CD1c-positive myeloid dendritic cell (primary cell): ENCODE data around the gene ATP7B.
"Not testable (repeated sequence)": the region's sequence is repeated elsewhere in the genome, so short reads cannot be mapped to it uniquely, and the experiment has no call there.

Experiments
- DNase-seq: peaks from one replicate; pipeline ENCODE4 v3.0.0-alpha.2; 2016; ENCODE audit errors: extremely low spot score

The ATP7B gene

DNA sequence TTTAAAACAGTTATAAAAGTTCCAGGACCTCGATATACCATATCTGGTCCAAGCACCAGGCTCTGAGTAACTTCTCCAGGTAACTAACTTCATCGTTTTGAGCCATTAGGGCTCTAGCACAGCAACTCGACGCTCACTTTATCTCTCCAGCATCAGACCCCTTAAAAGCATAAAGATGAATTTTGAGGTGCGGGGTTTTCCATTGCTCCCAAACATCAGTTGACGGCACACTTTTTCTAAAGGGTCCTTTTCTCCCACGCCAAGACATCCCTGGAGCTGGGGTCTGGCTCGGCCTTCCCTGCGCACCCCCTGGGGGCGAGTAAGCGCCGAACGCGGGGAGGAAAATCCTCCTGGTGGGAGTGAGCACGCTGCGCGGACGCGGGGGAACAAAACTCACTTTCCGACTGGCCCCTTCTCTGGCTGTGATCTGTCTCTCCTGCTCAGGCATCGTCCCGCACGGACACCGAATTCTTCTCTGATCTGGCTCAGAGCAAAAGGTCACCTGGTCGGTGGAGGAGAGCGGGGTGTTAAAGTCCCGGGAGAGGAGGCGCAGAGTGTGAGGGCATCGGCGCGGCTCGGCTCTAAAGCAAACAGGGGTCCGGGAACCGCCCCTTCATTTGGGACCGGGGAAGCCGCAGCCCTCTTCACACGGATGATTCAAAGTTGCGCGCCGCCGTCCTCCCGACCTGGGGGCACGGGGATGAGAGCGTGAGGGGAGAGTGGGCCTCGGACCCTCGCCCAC is at the start of gene ATP7B:
Gene ATP7B, minus strand, starts transcription at position 561 of the 742 bp plus-strand sequence. Its CDS starts 113 bp downstream, at position 448.
- DNase-seq: peak; percentile 8

- DNase-seq: no peak
Observed at GRCh38 chr13:52053460-52053859, 42.2 kb upstream of the ATP7B start.

GRCh38 chr13:52051400-52051799 is 40.1 kb upstream of the ATP7B start:
- no peak for DNase-seq

GRCh38 chr13:52048516-52048915 is 37.3 kb upstream of the ATP7B start:
- no peak for DNase-seq

DNA sequence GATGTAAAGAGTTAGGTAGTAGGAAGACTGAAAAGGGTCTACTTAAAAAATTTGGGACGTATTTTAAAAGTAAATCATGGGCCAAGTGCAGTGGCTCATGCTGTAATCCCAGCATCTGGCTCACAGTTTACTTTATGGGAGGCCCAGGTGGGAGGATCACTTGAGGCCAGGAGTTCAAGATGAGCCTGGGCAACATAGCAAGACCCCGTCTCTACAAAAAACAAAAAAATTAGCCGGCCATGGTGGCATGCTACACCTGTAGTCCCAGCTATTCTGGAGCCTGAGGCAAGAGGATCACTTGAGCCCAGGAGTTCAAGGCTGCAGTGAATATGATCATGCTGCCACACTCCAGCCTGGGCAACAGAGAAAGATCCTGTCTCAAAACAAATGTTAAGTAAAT is 36.2 kb upstream of the ATP7B start:
- no peak for DNase-seq

DNA sequence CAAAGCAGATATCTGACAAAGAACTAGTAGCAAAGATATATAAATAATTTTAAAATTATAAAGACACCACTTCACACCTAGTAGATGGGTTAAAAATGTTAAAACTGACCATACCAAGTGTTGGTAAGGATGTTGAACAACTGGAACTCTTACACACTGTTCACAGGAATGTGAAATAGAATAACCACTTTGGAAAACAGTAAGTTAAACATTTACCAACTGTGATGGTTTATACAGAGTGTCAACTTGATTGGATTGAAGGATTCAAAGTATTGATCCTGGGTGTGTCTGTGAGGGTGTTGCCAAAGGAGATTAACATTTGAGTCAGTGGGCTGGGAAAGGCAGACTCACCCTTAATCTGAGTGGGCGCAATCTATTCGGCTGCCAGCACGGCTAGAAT is 32.4 kb upstream of the ATP7B start:
- DNase-seq: no peak

- no peak for DNase-seq
Observed at GRCh38 chr13:52036037-52036436, 24.8 kb upstream of the ATP7B start.

DNA sequence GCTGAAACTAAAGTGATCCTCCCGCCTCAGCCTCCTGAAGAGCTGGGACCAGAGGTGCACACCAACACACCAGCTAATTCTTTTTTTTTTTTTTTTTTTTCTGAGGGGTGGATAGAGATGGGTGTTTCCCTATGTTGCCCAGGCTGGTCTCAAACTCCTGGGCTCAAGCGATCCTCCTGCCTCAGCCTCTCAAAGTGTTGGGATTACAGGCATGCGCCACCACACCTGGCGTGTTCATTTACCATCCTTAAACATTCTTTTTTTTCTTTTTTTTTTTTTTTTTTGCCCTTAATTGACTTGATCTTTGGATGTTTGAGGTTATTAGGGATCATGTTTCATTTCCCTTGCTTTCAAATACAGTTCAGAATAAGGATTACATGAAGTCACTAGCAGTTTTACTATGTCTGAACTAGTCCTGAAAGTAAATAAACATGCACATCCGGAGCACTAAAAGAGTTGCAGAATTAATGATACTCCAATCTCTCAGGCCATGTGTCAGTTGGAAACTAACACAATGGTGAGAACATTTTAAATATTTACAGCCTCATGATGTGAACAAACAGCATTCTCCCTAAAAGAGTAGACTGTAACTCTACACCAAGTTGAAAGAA is 23.5 kb upstream of the ATP7B start:
- no peak for DNase-seq

- DNase-seq: no peak
Observed at GRCh38 chr13:52033039-52033438, 21.8 kb upstream of the ATP7B start.

GRCh38 chr13:52030401-52030800 is 19.2 kb upstream of the ATP7B start:
- not testable (repeated sequence) for DNase-seq

DNA sequence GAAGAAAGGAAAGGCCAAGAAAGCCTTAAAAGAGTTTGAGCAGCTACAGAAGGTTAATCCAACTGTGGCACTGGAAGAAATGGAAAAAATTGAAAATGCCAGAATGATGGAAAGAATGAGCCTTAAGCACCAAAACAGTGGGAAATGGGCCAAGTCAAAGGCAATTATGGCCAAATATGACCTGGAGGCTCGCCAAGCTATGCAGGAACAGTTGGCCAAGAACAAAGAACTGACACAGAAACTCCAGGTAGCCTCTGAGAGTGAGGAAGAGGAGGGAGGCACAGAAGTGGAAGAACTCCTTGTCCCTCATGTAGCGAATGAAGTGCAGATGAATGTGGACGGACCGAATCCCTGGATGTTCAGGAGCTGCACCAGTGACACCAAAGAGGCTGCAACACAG is 18.3 kb upstream of the ATP7B start:
- no peak for DNase-seq

- no peak for DNase-seq
Observed at GRCh38 chr13:52027832-52028231, 16.6 kb upstream of the ATP7B start.

DNA sequence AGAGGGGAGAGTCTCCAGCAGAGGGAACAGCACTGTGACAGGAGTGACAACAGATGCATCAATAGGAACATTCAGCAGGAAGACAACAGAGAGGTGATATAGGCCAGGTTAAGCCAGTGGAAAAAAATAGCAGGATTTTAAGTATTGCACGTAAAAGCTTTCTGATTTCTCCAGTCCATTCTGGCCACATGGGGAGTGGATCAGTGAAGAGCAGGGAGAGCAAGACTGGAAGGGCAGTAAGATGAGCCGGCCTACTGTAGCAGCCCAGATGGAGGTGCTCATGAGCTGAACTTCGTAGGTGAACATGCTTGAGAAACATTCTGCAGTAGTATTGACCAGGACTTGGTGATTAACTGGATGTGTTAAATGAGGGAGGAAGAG is 15.0 kb upstream of the ATP7B start:
- DNase-seq: no peak

GRCh38 chr13:52025475-52026245 is 14.4 kb upstream of the ATP7B start:
- no peak for DNase-seq

DNA sequence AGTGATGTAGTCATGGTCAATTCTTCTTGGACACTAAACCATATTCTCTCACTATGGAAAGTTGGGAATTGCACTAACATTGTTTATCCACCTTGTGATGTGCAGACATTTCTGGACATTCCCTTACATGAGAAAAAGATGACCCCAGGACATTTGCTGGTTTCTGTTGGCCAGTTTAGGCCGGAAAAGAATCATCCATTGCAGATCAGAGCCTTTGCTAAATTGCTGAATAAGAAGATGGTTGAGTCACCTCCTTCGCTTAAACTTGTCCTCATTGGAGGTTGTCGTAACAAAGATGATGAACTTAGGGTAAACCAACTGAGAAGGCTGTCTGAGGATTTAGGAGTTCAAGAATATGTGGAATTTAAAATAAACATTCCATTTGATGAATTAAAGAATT is 13.2 kb upstream of the ATP7B start, which contains the start of gene UTP14C:
Gene UTP14C, plus strand, starts transcription at position 211 of the 400 bp plus-strand sequence. CDS start 4,114 bp downstream, outside the sequence.
- no peak for DNase-seq

DNA sequence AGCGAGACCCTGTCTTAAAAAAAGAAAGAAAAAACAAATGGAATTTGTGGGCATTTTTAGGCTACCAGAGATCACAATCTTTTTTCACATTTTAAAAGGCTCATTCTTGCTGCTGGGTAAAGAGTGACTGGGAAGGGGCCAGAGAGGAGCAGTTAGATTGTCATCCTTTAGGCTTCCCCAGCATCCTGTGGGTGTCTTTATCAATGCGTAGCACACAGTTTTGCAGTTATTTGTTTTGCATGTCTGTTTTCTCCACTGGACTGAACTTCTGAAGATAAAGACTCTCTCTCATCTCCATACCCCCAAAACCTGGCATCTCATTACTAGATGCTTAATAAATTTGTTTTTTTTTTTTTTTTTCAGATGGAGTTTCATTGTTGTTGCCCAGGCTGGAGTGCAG is 11.1 kb upstream of the ATP7B start:
- no peak for DNase-seq

GRCh38 chr13:52020191-52020590 is 8.9 kb upstream of the ATP7B start:
- DNase-seq: no peak

DNA sequence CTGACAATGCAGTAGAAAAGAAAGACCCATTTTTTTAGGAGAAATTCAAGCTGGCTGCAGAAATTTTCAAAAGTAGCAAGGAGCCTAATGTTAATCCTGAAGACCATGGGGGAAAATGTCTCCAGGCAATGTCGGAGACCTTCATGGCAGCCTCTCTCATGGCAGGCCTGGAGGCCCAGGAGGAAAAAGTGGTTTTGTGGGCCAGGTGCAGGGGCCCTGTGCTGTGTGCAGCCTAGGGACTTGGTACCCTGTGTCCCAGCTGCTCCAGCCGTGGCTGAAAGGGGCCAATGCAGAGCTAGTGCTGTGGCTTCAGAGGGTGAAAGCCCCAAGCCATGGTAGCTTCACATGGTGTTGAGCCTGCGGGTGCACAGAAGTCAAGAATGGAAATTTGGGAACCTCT is 5.0 kb upstream of the ATP7B start:
- DNase-seq: no peak

DNA sequence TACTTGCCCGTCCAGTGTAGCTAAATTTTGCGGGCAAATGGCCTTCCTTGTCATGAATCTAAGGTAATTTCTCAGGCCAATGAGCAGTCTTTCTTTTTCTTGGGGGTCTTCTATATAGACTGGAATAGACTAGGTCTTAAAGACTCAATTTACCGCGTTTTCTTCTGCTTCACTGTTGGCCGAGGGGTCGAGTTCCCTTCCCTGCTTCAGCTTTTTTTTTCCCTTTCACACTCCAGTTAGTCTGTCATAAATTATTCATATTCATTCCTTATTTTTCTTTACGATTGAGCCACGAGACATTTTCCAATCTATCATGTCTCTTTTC is 1.2 kb upstream of the ATP7B start:
- DNase-seq: no peak

- DNase-seq: peak; percentile 100
Observed at GRCh38 chr13:52011632-52012511, 622 bp upstream of the ATP7B start, which contains the start of gene ALG11. ALG11 (plus strand) TSS chr13:52012398; CDS start chr13:52012419, 21 bp downstream.

- no peak for DNase-seq
Observed at GRCh38 chr13:52009946-52010345, 1.3 kb downstream of the ATP7B start.
